ENCODE data around the gene MPP2. TPM values are rescaled to one million over a fixed set of nuclear protein-coding genes. Genes with fewer than 3 reads are reported as not detected.

Gene MPP2
- total RNA-seq, 2 experiments from 2014 or later = 6.0 TPM

Other genes starting within 250 kb of the MPP2 start
- gene MEOX1, start 245.6 kb downstream of the MPP2 start, total RNA-seq = under 1 TPM; 0.45 to 0.47 TPM
- gene SOST, start 148.7 kb downstream of the MPP2 start, total RNA-seq = not detected
- gene DUSP3, start 128.6 kb downstream of the MPP2 start, total RNA-seq = 10 to 100 TPM; 24.7 to 26.3 TPM
- under 1 TPM in 1 of 2 experiments, not detected in 1; 0.07 TPM for gene CFAP97D1, start 127.1 kb downstream of the MPP2 start, total RNA-seq
- gene MPP3, start 74.4 kb downstream of the MPP2 start, total RNA-seq = under 1 TPM; 0.27 to 0.31 TPM
- not detected for gene CD300LG, start 60.4 kb downstream of the MPP2 start, total RNA-seq
- gene PPY, start 34.9 kb upstream of the MPP2 start, total RNA-seq = not detected
- under 1 TPM in 1 of 2 experiments, not detected in 1; 0.29 TPM for gene PYY, start 46.4 kb upstream of the MPP2 start, total RNA-seq
- gene NAGS, start 97.1 kb upstream of the MPP2 start, total RNA-seq = 1 to 10 TPM; 1.7 to 2.4 TPM
- gene TMEM101, start 107.4 kb upstream of the MPP2 start, total RNA-seq = 10 to 100 TPM; 26.1 to 28.5 TPM
- 100 to 1,000 TPM; 104 to 110 TPM for gene LSM12, start 159.1 kb upstream of the MPP2 start, total RNA-seq
- gene G6PC3, start 163.2 kb upstream of the MPP2 start, total RNA-seq = 10 to 100 TPM; 20.2 to 20.7 TPM
- gene HDAC5, start 216.1 kb upstream of the MPP2 start, total RNA-seq = 10 to 100 TPM; 19.1 to 19.3 TPM
- 10 to 100 TPM; 16.8 to 17.9 TPM for gene HROB, start 234.4 kb upstream of the MPP2 start, total RNA-seq